ENCODE data around the gene POLE4. TPM values are rescaled to one million over a fixed set of nuclear protein-coding genes. Genes with fewer than 3 reads are reported as not detected.

Gene POLE4
- polyA plus RNA-seq, 1 of the 3 experiments (the other 2 are of a cell fraction), result 42.1 TPM

- Histone ChIP-seq H2AFZ (ENCODE audit: low read depth) (no peak overlapping the region), H3K4me3 (ENCODE audit: low read depth in 2 of 2, low read length in 1 of 2) (no peak overlapping the region), H4K20me1 (ENCODE audit: insufficient read depth) (no peaks in the 10 kb centered on the region), H3K79me2 (ENCODE audit: insufficient read depth) (no peaks in the 10 kb centered on the region), H3F3A (replicated peaks; ENCODE audit: insufficient read depth) (no peaks in the 10 kb centered on the region), H3K9ac (no peak overlapping the region), H3K27ac (ENCODE audit: low read depth in 2 of 2, low read length in 1 of 2) (no peak overlapping the region), H3K9me3 (no peaks in the 10 kb centered on the region), H3K4me1 (ENCODE audit: control insufficient read depth in 1 of 2, insufficient read depth in 2 of 2, low read depth in 1 of 2, low read length in 1 of 2) (no peaks in the 10 kb centered on the region), H3K4me2 (no peak overlapping the region), H3K27me3 (ENCODE audit: insufficient read depth) (no peaks in the 10 kb centered on the region), H3K36me3 (replicated peaks in 1 of 2; ENCODE audit: control insufficient read depth in 1 of 2, insufficient read depth in 2 of 2, low read length in 1 of 2) (no peaks in the 10 kb centered on the region), H3K9me2 (no peaks in the 10 kb centered on the region)
- TF ChIP-seq FOSL2 (IDR thresholded peaks at IDR 0.05; ENCODE audit: borderline replicate concordance, low read depth), result no peak
- TF ChIP-seq RXRA (IDR thresholded peaks at IDR 0.05; ENCODE audit: borderline replicate concordance, low read depth), result no peak
- no peak for TF ChIP-seq TAF1 (IDR thresholded peaks at IDR 0.05; ENCODE audit: borderline replicate concordance, low read depth, low read length)
- no peak for TF ChIP-seq NFIC (IDR thresholded peaks at IDR 0.05; ENCODE audit: borderline replicate concordance)
- TF ChIP-seq PBX3 (IDR thresholded peaks at IDR 0.05), result no peak
- TF ChIP-seq MXI1 (IDR thresholded peaks at IDR 0.05; ENCODE audit: low read depth, low read length), result no peak
- no peak for TF ChIP-seq EP300 (IDR thresholded peaks at IDR 0.05; ENCODE audit: borderline replicate concordance in 1 of 2, low read depth in 1 of 2, low read length in 1 of 2)
- 65% methylated on average over 4 of the region's 4 CpGs for WGBS (ENCODE audit: low lambda C conversion rate)
- ChIA-PET POLR2A (no interaction called here), CTCF (no interaction called here)
- no peak for DNase-seq
These were observed 9.7 kb upstream of the POLE4 start for GRCh38 chr2:74948779-74949178.

GRCh38 chr2:74951211-74951754, 7.2 kb upstream of the POLE4 start:
- CTCF ChIA-PET, result no interaction called here
- Histone ChIP-seq H3K9me2 (no peaks in the 10 kb centered on the region), H3K4me2 (no peak overlapping the region), H3K9me3 (no peaks in the 10 kb centered on the region), H3K4me1 (ENCODE audit: control insufficient read depth in 1 of 2, insufficient read depth in 2 of 2, low read depth in 1 of 2, low read length in 1 of 2) (no peaks in the 10 kb centered on the region), H3K9ac (no peak overlapping the region), H3K79me2 (ENCODE audit: insufficient read depth) (no peaks in the 10 kb centered on the region), H2AFZ (ENCODE audit: low read depth) (no peak overlapping the region), H3K4me3 (ENCODE audit: low read depth in 2 of 2, low read length in 1 of 2) (no peak overlapping the region), H3K27ac (ENCODE audit: low read depth in 2 of 2, low read length in 1 of 2) (no peak overlapping the region), H4K20me1 (ENCODE audit: insufficient read depth) (no peaks in the 10 kb centered on the region), H3K36me3 (replicated peaks in 1 of 2; ENCODE audit: control insufficient read depth in 1 of 2, insufficient read depth in 2 of 2, low read length in 1 of 2) (no peaks in the 10 kb centered on the region), H3K27me3 (ENCODE audit: insufficient read depth) (no peaks in the 10 kb centered on the region), H3F3A (replicated peaks; ENCODE audit: insufficient read depth) (no peaks in the 10 kb centered on the region)
- TF ChIP-seq JUND (IDR thresholded peaks at IDR 0.05) (no peak), SMC3 (IDR thresholded peaks at IDR 0.05; ENCODE audit: low read depth, low read length) (no peak), FOXM1 (IDR thresholded peaks at IDR 0.05; ENCODE audit: low read depth) (no peak), MEF2A (IDR thresholded peaks at IDR 0.05; ENCODE audit: borderline replicate concordance, low read depth) (no peak), RCOR1 (IDR thresholded peaks at IDR 0.05; ENCODE audit: low read length) (no peak), TAF1 (IDR thresholded peaks at IDR 0.05; ENCODE audit: borderline replicate concordance, low read depth, low read length) (no peak), USF2 (IDR thresholded peaks at IDR 0.05; ENCODE audit: borderline replicate concordance, low read depth, low read length) (no peak), TCF12 (IDR thresholded peaks at IDR 0.05) (no peak), NFIC (IDR thresholded peaks at IDR 0.05; ENCODE audit: borderline replicate concordance) (no peak), NRF1 (IDR thresholded peaks at IDR 0.05; ENCODE audit: low read depth, low read length) (no peak), ELF1 (IDR thresholded peaks at IDR 0.05) (no peak), FOSL2 (IDR thresholded peaks at IDR 0.05; ENCODE audit: borderline replicate concordance, low read depth) (no peak), REST (IDR thresholded peaks at IDR 0.05; ENCODE audit: low read depth, low read length) (no peak)
- DNase-seq, result no peak
- WGBS (ENCODE audit: low lambda C conversion rate), result 28% methylated on average over 1 of the region's 1 CpG
- POLR2A ChIA-PET, result no interaction called here
